MM.1S (cell line): ENCODE data around the gene DSE.

Source experiments
- CTCF ChIP-seq: fragments of 300-600 bp; sonication (generic); IDR thresholded peaks from 2 replicates; pipeline ENCODE4 v1.5.1; 2016; ENCODE audit warnings: antibody characterized with exemption, low read length, mixed read lengths
- EZH2 ChIP-seq: fragments of 300-600 bp; sonication (generic); optimal IDR thresholded peaks from 2 replicates; pipeline ENCODE3; 2017; ENCODE audit warnings: low read depth, mild to moderate bottlenecking, antibody characterized with exemption, low read length, mixed read lengths

GRCh38 chr6:116354236-116354635, 16.5 kb upstream of the DSE start:
- TF ChIP-seq EZH2: no peak
- TF ChIP-seq CTCF: no peak
